Mammary epithelial cell (primary cell): ENCODE measurements around the gene PRELID3B.

Experiments
- CTCF ChIP-seq, 2 donors: IDR thresholded peaks in 1 of 2; conservative IDR thresholded peaks in 1 of 2; 2 replicates each; pipeline ENCODE4 v1.5.1; 2011 to 2012; ENCODE audit warnings: inconsistent platforms in 2 of 2, low read length in 2 of 2, mild to moderate bottlenecking in 2 of 2, control low read depth in 1 of 2, low read depth in 1 of 2; ENCODE audit not compliant: insufficient read depth in 1 of 2; ENCODE audit errors: extremely low read depth in 1 of 2
- EZH2 ChIP-seq: IDR thresholded peaks from 2 replicates; pipeline ENCODE4 v1.6.1; 2012; ENCODE audit warnings: low read length, inconsistent platforms, borderline replicate concordance

DNA sequence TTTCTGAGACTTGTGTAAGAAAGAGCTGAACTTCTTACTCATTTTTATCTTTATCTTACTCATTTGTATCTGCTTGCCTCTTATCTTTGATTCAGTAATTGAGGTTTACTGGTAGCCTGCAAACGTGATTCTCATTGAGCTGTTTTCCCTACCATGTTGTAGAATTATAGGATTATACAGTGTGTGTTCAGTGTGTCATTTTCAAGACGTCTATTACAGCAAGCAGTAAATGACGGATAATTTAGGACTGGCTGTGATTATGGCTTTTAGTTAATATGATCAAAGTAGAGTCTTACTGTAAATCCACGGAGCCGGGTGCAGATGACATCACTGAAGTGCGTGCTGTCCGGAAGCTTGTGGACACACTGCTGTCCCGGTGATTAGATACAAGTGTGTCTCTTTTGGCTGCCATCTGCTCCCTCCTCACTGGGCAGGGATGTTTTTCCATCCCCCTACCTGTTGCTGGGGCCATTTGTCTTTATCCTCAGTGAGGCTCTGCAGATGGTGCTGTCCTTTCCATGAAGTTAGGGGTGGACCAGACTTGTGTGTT lies 55.5 kb downstream of the PRELID3B start:
- TF ChIP-seq CTCF (conservative IDR thresholded peaks at IDR 0.05 in 1 of 2, IDR thresholded peaks at IDR 0.05 in 1 of 2; ENCODE audit: extremely low read depth in 1 of 2, insufficient read depth in 1 of 2, low read depth in 1 of 2, low read length in 2 of 2): no peak
- no peak for TF ChIP-seq EZH2
